Measurements from ENCODE around the gene ZBTB24. TPM values are rescaled to one million over a fixed set of nuclear protein-coding genes. Genes with fewer than 3 reads are reported as not detected.
A peak's percentile ranks its signal among the peaks of the same experiment; 100 is the strongest.

ZBTB24 gene
- total RNA-seq, 2 donors from 2014 or later = 3.7 to 4.5 TPM

DNA sequence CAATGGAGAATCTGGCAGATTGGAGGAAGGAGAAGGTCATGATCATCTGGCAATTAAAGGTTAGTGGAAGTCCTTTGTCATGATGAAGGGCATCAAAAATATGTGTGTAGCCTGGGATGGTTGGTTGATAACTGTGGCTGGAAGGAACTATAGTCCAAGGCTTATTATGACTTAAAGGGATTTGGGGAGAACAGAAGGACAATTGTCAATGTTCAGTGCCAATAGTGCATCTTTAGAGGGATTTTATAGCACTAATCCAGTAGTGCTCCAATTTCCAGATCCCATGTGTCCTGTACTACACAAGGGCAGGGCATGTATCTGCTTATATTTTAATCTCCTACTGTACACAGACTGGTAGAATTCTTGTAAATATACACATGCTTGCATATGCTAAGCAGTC lies 5.0 kb upstream of the ZBTB24 start:
- no peaks in the 10 kb centered on the region for H3K9me3 ChIP-seq
- H3K36me3 ChIP-seq = no peaks in the 10 kb centered on the region
- no peak for DNase-seq (ENCODE audit: low spot score)
- no peak overlapping the region for H3K27ac ChIP-seq
- TF ChIP-seq, protein P1, sequence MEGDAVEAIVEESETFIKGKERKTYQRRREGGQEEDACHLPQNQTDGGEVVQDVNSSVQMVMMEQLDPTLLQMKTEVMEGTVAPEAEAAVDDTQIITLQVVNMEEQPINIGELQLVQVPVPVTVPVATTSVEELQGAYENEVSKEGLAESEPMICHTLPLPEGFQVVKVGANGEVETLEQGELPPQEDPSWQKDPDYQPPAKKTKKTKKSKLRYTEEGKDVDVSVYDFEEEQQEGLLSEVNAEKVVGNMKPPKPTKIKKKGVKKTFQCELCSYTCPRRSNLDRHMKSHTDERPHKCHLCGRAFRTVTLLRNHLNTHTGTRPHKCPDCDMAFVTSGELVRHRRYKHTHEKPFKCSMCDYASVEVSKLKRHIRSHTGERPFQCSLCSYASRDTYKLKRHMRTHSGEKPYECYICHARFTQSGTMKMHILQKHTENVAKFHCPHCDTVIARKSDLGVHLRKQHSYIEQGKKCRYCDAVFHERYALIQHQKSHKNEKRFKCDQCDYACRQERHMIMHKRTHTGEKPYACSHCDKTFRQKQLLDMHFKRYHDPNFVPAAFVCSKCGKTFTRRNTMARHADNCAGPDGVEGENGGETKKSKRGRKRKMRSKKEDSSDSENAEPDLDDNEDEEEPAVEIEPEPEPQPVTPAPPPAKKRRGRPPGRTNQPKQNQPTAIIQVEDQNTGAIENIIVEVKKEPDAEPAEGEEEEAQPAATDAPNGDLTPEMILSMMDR (IDR thresholded peaks at IDR 0.05) = no peak
- peaks cover 0 to 7% of the 10 kb centered on the region in 2 donors for H3K4me1 ChIP-seq
- H3K4me3 ChIP-seq = no peak overlapping the region
- no peaks in the 10 kb centered on the region for H3K27me3 ChIP-seq

DNA sequence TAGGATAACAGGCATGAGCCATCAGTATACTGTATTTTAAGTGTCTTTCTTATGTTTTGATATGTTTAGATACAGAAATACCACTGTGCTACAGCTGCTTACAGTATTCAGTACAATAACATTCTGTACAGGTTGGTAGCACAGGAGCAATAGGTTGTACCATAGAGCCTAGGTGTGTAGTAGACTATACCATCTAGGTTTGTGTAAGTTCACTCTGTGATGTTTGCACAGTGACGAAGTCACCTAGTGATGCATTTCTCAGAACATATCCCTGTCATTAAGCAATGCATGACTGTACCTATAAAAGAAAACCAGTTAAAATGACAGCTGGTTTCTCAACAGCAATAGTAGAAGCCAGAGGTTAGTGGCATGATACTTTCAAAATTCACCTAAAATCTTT lies 3.0 kb upstream of the ZBTB24 start:
- no peak overlapping the region for H3K27ac ChIP-seq
- peaks cover 4% of the 10 kb centered on the region for H3K36me3 ChIP-seq
- no peak for DNase-seq (ENCODE audit: low spot score)
- H3K27me3 ChIP-seq = no peaks in the 10 kb centered on the region
- H3K4me3 ChIP-seq = no peak overlapping the region
- H3K4me1 ChIP-seq = peaks cover 0 to 22% of the 10 kb centered on the region in 2 donors
- TF ChIP-seq, protein P1 (IDR thresholded peaks at IDR 0.05) = no peak
- H3K9me3 ChIP-seq = no peaks in the 10 kb centered on the region

DNA sequence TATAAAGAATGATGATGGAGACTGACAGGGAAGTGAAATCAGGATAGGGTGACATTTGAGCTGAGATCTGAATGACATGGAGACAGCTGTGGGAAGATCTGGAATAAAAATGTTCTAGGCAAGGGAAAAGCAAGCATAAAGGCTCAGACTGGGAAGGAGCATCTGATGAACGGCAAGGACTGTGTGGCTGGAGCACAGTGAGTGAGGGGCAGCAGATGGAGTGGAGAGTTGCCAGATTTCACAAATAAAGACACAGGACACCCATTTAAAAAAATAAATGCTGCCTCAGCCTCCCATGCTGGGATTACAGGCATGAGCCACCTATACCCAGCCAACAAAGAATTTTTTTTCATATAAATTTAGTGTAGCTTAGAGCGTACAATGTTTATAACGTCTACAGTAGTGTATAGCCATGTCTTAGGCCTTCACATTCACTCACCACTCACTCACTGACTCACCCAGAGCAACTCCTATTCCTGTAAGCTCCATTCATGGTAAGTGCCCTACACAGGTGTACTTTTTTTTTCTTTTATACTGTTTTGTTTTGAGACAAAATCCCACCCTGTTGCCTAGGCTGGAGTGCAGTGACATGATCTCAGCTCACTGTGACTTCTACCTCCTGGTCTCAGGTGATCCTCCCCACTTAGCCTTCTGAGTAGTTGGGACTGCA lies 2.4 kb upstream of the ZBTB24 start:
- no peak overlapping the region for H3K27ac ChIP-seq
- H3K4me1 ChIP-seq = peaks cover 0 to 29% of the 10 kb centered on the region in 2 donors
- TF ChIP-seq, protein P1 (IDR thresholded peaks at IDR 0.05) = no peak
- no peak for DNase-seq (ENCODE audit: low spot score)
- H3K36me3 ChIP-seq = peaks cover 4% of the 10 kb centered on the region
- H3K4me3 ChIP-seq = no peak overlapping the region
- no peaks in the 10 kb centered on the region for H3K27me3 ChIP-seq
- no peaks in the 10 kb centered on the region for H3K9me3 ChIP-seq

DNA sequence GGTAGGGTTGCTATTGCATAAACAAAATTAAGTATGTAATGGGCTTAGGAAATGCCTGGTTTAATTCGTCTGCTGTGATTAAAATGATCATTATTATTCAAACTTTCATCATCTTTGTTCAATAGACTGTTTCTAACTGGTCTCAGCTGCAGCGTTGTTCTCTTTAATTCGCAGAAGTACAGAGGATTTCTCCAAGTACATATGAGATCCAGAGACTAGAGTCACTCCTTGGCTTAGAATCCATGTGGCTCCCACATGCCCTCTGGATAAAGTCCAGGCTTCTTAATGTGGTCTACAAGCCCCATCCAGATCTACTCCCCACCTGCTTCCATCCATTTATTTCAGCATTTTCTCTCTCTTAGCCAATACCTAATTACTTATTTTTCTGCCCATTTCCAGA lies 1.1 kb upstream of the ZBTB24 start:
- no peak for DNase-seq (ENCODE audit: low spot score)
- no peaks in the 10 kb centered on the region for H3K9me3 ChIP-seq
- no peaks in the 10 kb centered on the region for H3K27me3 ChIP-seq
- H3K4me3 ChIP-seq = peak overlapping the region in 1 of 2 donors; percentile 100
- H3K36me3 ChIP-seq = peaks cover 4% of the 10 kb centered on the region
- peaks cover 0 to 41% of the 10 kb centered on the region in 2 donors for H3K4me1 ChIP-seq
- H3K27ac ChIP-seq = peak overlapping the region; percentile 41 to 68
- TF ChIP-seq, protein P1 (IDR thresholded peaks at IDR 0.05) = no peak

DNA sequence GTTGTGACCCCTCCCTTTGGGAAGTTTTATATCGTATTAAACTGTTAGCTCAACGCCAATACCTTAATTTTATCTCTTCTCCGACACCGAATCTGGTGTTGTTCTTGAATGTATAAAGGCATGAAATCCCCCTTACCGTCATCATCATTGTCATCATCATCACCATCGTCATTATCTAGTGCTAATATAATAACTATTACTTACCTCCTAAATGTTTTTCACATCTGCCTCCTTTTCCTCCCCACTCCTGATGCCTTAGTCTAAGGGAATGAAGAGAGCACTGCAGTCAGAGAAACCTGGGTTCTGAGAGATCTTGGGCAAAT lies 677 bp upstream of the ZBTB24 start:
- H3K4me1 ChIP-seq = peaks cover 0 to 46% of the 10 kb centered on the region in 2 donors
- peak overlapping the region; percentile 41 to 68 for H3K27ac ChIP-seq

More for the DNA sequence above, 677 bp upstream of the ZBTB24 start:
- Histone ChIP-seq H3K27me3 (no peaks in the 10 kb centered on the region), H3K9me3 (no peaks in the 10 kb centered on the region), H3K4me3 (peak overlapping the region; percentile 80 to 100), H3K36me3 (peaks cover 4% of the 10 kb centered on the region)
- no peak for DNase-seq (ENCODE audit: low spot score)
- TF ChIP-seq, protein P1 (IDR thresholded peaks at IDR 0.05) = no peak
